Epithelial cell of esophagus (primary cell): ENCODE measurements around the gene TTC9.
A peak's percentile ranks its signal among the peaks of the same experiment; 100 is the strongest.

ENCODE experiments used
- DNase-seq: peaks from one replicate; pipeline ENCODE4 v3.0.0; 2010; ENCODE audit warnings: low read depth
- H3K4me3 ChIP-seq: 2 replicates; pipeline ENCODE4 v1.5.1; 2011; ENCODE audit warnings: mild to moderate bottlenecking, low read length, control low read depth
- TF ChIP-seq, protein P1 (sequence below): IDR thresholded peaks from 2 replicates; pipeline ENCODE4 v1.5.1; 2011; ENCODE audit warnings: low read depth, mild to moderate bottlenecking, low read length, control low read depth, inconsistent platforms; ENCODE audit not compliant: insufficient read depth; ENCODE audit errors: missing control alignments

The TTC9 gene

DNA sequence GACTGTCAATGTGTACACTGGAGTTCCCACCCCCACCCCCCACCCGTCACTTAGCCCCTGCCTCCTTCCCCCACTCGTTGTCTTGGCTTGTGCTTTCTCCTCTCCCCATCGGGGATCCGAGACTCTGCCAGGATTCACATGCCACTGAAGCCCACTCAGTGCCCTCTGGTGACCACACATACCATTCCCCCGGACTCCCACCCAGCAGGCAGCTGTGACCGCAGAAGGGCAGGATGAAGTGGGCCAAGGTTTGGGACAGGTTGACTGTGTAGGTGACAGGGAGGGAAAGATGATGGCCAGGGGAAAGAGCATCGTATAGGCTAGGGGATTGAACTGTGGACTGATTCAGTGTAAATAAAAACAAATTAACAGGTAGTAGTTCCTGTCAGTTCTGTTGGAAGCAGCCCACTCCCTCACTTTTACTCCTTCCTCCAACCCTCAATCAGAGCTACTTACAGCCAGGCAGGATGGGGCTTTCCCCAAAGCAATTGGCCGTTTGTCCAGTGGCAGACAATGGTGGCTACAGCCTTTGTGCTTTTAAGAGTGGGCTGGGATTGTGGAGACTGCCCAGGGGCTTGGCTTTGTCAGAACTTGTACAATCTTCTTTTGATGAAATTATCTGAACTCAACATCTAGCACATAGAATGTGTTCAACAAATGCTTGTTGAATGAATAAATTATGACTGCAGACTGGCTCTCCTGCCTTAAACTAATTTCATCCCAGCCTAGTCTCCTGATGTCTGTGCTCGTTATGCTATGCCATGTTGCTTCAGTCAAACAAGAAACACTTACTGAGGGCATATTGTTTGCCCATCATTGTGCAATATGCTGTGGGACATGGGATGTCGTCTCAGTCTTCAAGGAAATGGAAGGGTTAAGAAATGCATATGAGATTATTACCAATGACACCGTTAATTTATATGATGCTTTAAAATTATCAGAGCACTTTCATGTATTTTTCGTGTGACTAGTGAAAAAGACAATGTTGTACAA is 30.2 kb downstream of the TTC9 start:
- H3K4me3 ChIP-seq = no peak overlapping the region
- no peak for DNase-seq
- TF ChIP-seq, protein P1, sequence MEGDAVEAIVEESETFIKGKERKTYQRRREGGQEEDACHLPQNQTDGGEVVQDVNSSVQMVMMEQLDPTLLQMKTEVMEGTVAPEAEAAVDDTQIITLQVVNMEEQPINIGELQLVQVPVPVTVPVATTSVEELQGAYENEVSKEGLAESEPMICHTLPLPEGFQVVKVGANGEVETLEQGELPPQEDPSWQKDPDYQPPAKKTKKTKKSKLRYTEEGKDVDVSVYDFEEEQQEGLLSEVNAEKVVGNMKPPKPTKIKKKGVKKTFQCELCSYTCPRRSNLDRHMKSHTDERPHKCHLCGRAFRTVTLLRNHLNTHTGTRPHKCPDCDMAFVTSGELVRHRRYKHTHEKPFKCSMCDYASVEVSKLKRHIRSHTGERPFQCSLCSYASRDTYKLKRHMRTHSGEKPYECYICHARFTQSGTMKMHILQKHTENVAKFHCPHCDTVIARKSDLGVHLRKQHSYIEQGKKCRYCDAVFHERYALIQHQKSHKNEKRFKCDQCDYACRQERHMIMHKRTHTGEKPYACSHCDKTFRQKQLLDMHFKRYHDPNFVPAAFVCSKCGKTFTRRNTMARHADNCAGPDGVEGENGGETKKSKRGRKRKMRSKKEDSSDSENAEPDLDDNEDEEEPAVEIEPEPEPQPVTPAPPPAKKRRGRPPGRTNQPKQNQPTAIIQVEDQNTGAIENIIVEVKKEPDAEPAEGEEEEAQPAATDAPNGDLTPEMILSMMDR = no peak

DNA sequence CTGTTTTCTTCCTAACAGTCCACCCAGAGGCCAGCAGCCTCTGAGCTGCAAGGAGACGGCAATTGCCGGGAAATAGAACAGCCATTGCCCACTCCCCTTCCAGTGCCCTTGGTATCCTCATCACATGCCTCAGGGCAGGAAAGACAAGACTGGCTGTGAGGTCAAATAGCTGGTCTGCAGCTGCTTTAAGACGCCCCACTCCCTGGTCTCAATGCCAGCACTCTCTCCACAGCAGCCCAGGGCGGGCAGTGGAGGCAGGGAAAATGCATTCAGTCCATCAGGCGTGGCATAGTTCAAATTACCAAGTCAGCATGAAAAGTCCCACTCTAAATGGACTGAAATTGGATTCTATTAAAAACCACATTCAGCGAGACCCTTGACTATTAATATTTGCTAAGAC is 35.6 kb downstream of the TTC9 start:
- no peak overlapping the region for H3K4me3 ChIP-seq
- TF ChIP-seq, protein P1 = no peak
- no peak for DNase-seq

DNA sequence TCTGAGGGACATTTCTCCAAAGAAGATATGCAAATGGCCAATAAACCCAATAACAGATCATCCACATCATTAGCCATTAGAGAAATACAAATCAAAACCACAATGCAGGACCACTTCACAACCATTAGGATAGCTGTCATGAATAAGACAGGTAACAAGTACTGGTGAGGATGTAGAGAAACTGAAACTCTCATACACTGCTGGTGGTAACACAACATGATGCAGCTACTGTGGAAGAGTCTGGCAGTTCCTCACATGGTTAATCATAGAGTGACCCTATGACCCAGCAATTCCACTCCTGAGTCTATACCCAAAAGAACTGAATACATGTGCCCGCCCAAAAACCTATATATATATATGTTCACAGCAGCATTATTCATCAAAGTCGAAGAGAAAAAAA is 39.0 kb downstream of the TTC9 start:
- H3K4me3 ChIP-seq = no peak overlapping the region
- no peak for DNase-seq

DNA sequence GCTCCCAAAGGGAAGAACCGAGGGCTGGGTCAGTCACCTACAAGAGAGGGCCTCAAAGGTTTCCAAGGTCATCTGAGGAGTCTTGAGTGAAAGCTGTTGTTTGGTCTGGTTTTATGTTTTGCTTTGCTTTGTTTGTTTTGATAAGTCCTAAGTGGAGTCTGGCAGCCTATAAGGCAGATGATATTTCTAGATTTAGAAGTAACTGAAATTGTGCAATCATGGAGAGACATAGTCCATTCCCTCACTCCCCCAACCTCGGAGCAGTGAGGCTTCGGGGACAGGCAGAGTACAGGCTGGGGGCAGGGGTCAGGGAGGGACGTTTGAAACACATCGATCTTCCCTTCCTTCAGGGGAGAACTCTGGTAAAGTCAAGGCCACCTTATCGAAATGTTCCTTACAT is 42.3 kb downstream of the TTC9 start:
- no peak overlapping the region for H3K4me3 ChIP-seq
- TF ChIP-seq, protein P1 = no peak
- DNase-seq = no peak

More for the DNA sequence above, 39.0 kb downstream of the TTC9 start:
- TF ChIP-seq, protein P1 = no peak

DNA sequence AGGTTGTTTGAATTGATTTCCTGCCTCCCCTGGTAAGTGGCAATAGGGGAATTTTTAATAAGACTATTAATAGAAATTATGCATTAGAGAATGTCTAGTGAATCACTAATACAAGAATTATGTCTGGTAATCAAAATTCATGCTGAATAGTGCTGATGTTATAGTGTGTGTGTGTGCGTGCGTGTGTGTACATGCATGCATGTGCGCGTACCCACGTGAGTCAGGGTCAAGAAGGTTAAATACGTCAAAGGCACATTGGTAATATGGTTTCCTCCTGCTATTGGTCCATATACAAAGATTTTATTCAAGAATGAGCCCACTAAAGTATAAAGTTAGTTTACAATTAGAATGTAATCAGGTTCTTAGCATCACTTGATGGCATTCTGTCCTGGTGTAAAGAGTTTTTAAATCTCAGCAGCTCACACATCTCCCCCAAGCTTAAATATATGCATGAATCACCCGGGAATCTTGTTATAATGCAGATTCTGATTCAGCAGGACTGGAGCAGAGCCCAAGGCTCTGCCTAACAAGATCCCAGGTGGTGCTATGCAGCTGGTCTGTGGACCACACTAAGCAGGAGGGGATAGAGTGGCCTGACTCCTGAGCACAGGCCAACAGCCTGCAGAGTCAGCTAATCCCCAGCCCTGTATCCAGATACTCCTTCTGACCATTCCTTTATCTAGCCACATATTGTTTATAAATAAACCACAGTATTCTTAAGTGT is 43.9 kb downstream of the TTC9 start:
- TF ChIP-seq, protein P1 = no peak
- peak; percentile 71 for DNase-seq
- no peak overlapping the region for H3K4me3 ChIP-seq

DNA sequence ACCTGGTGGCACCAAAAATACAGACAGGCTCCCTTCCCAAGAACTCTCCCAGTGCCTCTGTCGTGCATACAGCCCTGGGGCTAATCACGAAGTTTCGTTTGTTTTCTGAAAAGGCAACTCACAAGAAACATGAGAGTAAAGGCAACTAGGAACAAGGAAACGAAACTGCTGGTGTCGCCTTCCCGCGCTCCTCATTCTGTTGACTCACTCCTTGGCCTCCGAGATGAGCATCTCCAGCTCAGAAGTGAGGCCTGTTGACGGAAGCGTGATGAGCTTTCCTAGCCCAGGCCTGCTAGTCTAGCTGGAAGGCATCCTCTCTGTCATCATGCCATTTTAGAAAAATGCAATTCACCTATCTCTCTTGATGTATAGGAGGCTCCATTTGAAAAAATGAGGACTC is 50.5 kb downstream of the TTC9 start:
- TF ChIP-seq, protein P1 = no peak
- peak; percentile 88 for DNase-seq
- no peak overlapping the region for H3K4me3 ChIP-seq
